Smooth muscle cell (in vitro differentiated cells): ENCODE measurements around the gene NR2F1. TPM values are rescaled to one million over a fixed set of nuclear protein-coding genes. Genes with fewer than 3 reads are reported as not detected.

ENCODE experiments used
- DNase-seq: peaks from one replicate; lab custom pipeline; 2025; ENCODE audit not compliant: unreplicated experiment; lab: John Stamatoyannopoulos, UW
- H2AFZ ChIP-seq: fragments of 200-600 bp; sonication (generic); 2 replicates; pipeline ENCODE4 v1.6.0; 2016; ENCODE audit warnings: antibody characterized with exemption, low read depth, mild to moderate bottlenecking
- H3F3A ChIP-seq: fragments of 200-600 bp; sonication (generic); 2 replicates; pipeline ENCODE4 v1.6.0; 2017; ENCODE audit warnings: antibody characterized with exemption, low read depth
- H3K27ac ChIP-seq: fragments of 200-600 bp; sonication (generic); 2 replicates; pipeline ENCODE4 v1.5.1; 2016; ENCODE audit warnings: low read depth, mild to moderate bottlenecking
- H3K27me3 ChIP-seq: fragments of 200-600 bp; sonication (generic); 2 replicates; pipeline ENCODE4 v1.6.1; 2016; ENCODE audit warnings: low read depth, mild to moderate bottlenecking
- H3K36me3 ChIP-seq: fragments of 200-600 bp; sonication (generic); 2 replicates; pipeline ENCODE4 v1.5.1; 2016; ENCODE audit warnings: low read depth
- H3K4me1 ChIP-seq: fragments of 200-600 bp; sonication (generic); 2 replicates; pipeline ENCODE4 v1.5.1; 2016; ENCODE audit warnings: low read depth
- H3K4me2 ChIP-seq: fragments of 200-600 bp; sonication (generic); 2 replicates; pipeline ENCODE4 v1.6.0; 2016; ENCODE audit warnings: mild to moderate bottlenecking
- H3K4me3 ChIP-seq: fragments of 200-600 bp; sonication (generic); 2 replicates; pipeline ENCODE4 v1.5.1; 2016; ENCODE audit warnings: mild to moderate bottlenecking
- H3K79me2 ChIP-seq: fragments of 200-600 bp; sonication (generic); 2 replicates; pipeline ENCODE4 v1.6.0; 2016; ENCODE audit warnings: low read depth, mild to moderate bottlenecking
- H3K9ac ChIP-seq: fragments of 200-600 bp; sonication (generic); 2 replicates; pipeline ENCODE4 v1.6.0; 2016; ENCODE audit warnings: low read depth
- H3K9me3 ChIP-seq: fragments of 200-600 bp; sonication (generic); replicated peaks from 2 replicates; pipeline ENCODE4 v1.5.1; 2016; ENCODE audit warnings: low read depth
- H4K20me1 ChIP-seq: fragments of 200-600 bp; sonication (generic); 2 replicates; pipeline ENCODE4 v1.6.0; 2016; ENCODE audit warnings: low read depth
- CTCF ChIP-seq: fragments of 200-600 bp; sonication (generic); IDR thresholded peaks from 2 replicates; pipeline ENCODE4 v1.5.1; 2017; ENCODE audit warnings: borderline replicate concordance, mild to moderate bottlenecking, antibody characterized with exemption; ENCODE audit not compliant: insufficient read depth, poor library complexity, severe bottlenecking
- WGBS: methylation state at CpG from one replicate; pipeline ENCODE4 v1.1.7; 2016; ENCODE audit warnings: low lambda C conversion rate; 5-methylcytosine and 5-hydroxymethylcytosine counted together
- polyA plus RNA-seq: library from polyadenylated mRNA; unstranded; fragments of >200 nt; fragmentation: Nextera tagmentation; extraction: Ambion mirVana; gene quantifications from 2 replicates; pipeline ENCODE4 v1.2.1, GENCODE V29; 2016
- total RNA-seq: library from RNA; depleted of rRNA; stranded (reverse); fragments of >200 nt; gene quantifications from 2 replicates; pipeline ENCODE4 v1.2.3, GENCODE V29; 2014

The NR2F1 gene
- total and polyA plus RNA-seq, 2 experiments from 2014 or later, result 6.0 to 8.2 TPM

- H3K4me3 ChIP-seq, result peak overlapping the region; percentile 45
- peaks cover 51% of the 10 kb centered on the region for H3K4me1 ChIP-seq
- peaks cover 7% of the 10 kb centered on the region for H3K79me2 ChIP-seq
- H2AFZ ChIP-seq, result peak overlapping the region; percentile 71
- no peaks in the 10 kb centered on the region for H3K9me3 ChIP-seq
- no peaks in the 10 kb centered on the region for H3F3A ChIP-seq
- no peaks in the 10 kb centered on the region for H3K36me3 ChIP-seq
- H4K20me1 ChIP-seq, result peaks cover 51% of the 10 kb centered on the region
- no peak overlapping the region for H3K9ac ChIP-seq
- H3K27me3 ChIP-seq, result peaks cover 91% of the 10 kb centered on the region
- no peak overlapping the region for H3K27ac ChIP-seq
- no peak for DNase-seq
- WGBS, result 8% methylated on average over 70 of the region's 70 CpGs
- H3K4me2 ChIP-seq, result peak overlapping the region; percentile 64
- no peak for TF ChIP-seq CTCF
Measured at GRCh38 chr5:93570294-93571113, 12.5 kb upstream of the NR2F1 start.

GRCh38 chr5:93571114-93571949 is 11.7 kb upstream of the NR2F1 start:
- H4K20me1 ChIP-seq, result peaks cover 60% of the 10 kb centered on the region
- H3K4me3 ChIP-seq, result peak overlapping the region; percentile 45
- H3K4me2 ChIP-seq, result peak overlapping the region; percentile 64
- peaks cover 95% of the 10 kb centered on the region for H3K27me3 ChIP-seq
- no peaks in the 10 kb centered on the region for H3F3A ChIP-seq
- H3K79me2 ChIP-seq, result peaks cover 7% of the 10 kb centered on the region
- no peak overlapping the region for H3K9ac ChIP-seq
- H3K4me1 ChIP-seq, result peaks cover 58% of the 10 kb centered on the region
- H2AFZ ChIP-seq, result peak overlapping the region; percentile 71
- no peak for TF ChIP-seq CTCF
- H3K27ac ChIP-seq, result no peak overlapping the region
- 20% methylated on average over 32 of the region's 32 CpGs for WGBS
- H3K36me3 ChIP-seq, result no peaks in the 10 kb centered on the region
- DNase-seq, result no peak
- H3K9me3 ChIP-seq, result no peaks in the 10 kb centered on the region

- no peak overlapping the region for H2AFZ ChIP-seq
- no peak for TF ChIP-seq CTCF
- H3K4me3 ChIP-seq, result peak overlapping the region; percentile 25
Measured at GRCh38 chr5:93572101-93572607, 10.9 kb upstream of the NR2F1 start.

More at GRCh38 chr5:93572101-93572607, 10.9 kb upstream of the NR2F1 start:
- H3K27ac ChIP-seq, result no peak overlapping the region
- DNase-seq, result no peak
- peaks cover 63% of the 10 kb centered on the region for H4K20me1 ChIP-seq
- peaks cover 100% of the 10 kb centered on the region for H3K27me3 ChIP-seq
- H3K36me3 ChIP-seq, result no peaks in the 10 kb centered on the region
- H3K9ac ChIP-seq, result no peak overlapping the region
- no peaks in the 10 kb centered on the region for H3K9me3 ChIP-seq
- H3K4me2 ChIP-seq, result peak overlapping the region; percentile 64
- WGBS, result 5% methylated on average over 40 of the region's 40 CpGs
- peaks cover 66% of the 10 kb centered on the region for H3K4me1 ChIP-seq
- H3F3A ChIP-seq, result no peaks in the 10 kb centered on the region
- H3K79me2 ChIP-seq, result peaks cover 6% of the 10 kb centered on the region
